HG02571 (cell line): Measurements from ENCODE around the gene DCTN1.
"Not testable (repeated sequence)": the region's sequence is repeated elsewhere in the genome, so short reads cannot be mapped to it uniquely, and the experiment has no call there.

ENCODE experiments used
- ATAC-seq: cut with Tn5 transposase; IDR thresholded peaks from one replicate; pipeline ENCODE4 v1.9.1; 2021; ENCODE audit warnings: mild to moderate bottlenecking, moderate library complexity; ENCODE audit not compliant: unreplicated experiment

The DCTN1 gene

GRCh38 chr2:74379851-74380789 lies at the start of gene DCTN1:
Gene DCTN1, minus strand, starts transcription at chr2:74380311. Its CDS starts 274 bp downstream, at chr2:74380037.
- no peak for ATAC-seq

- no peak for ATAC-seq
Observed at GRCh38 chr2:74428675-74429074, 48.6 kb upstream of the DCTN1 start.

- ATAC-seq, result no peak
Observed at GRCh38 chr2:74427551-74427950, 47.4 kb upstream of the DCTN1 start.

GRCh38 chr2:74426181-74426758 lies 46.2 kb upstream of the DCTN1 start:
- ATAC-seq, result no peak

- no peak for ATAC-seq
Observed at GRCh38 chr2:74425523-74425922, 45.4 kb upstream of the DCTN1 start.

GRCh38 chr2:74424995-74425406 lies 44.9 kb upstream of the DCTN1 start:
- no peak for ATAC-seq

- no peak for ATAC-seq
Observed at GRCh38 chr2:74424139-74424992, 44.3 kb upstream of the DCTN1 start.

- ATAC-seq, result no peak
Observed at GRCh38 chr2:74423231-74424095, 43.4 kb upstream of the DCTN1 start.

GRCh38 chr2:74421221-74421870 lies 41.2 kb upstream of the DCTN1 start, which contains the start of the genes C2orf81 and WDR54:
Gene C2orf81, minus strand, starts transcription at chr2:74421619. Its CDS starts 59 bp downstream, at chr2:74421560.
Gene WDR54, plus strand, starts transcription at chr2:74421730. Its CDS starts 424 bp downstream, at chr2:74422154.
- ATAC-seq, result peak; percentile 91

GRCh38 chr2:74420443-74421103 lies 40.5 kb upstream of the DCTN1 start:
- not testable (repeated sequence) for ATAC-seq

GRCh38 chr2:74420006-74420405 lies 39.9 kb upstream of the DCTN1 start:
- no peak for ATAC-seq

- ATAC-seq, result no peak
Observed at GRCh38 chr2:74419345-74419744, 39.2 kb upstream of the DCTN1 start.

GRCh38 chr2:74418312-74418711 lies 38.2 kb upstream of the DCTN1 start:
- ATAC-seq, result no peak

- ATAC-seq, result no peak
Observed at GRCh38 chr2:74417763-74418162, 37.7 kb upstream of the DCTN1 start.

GRCh38 chr2:74417197-74417596 lies 37.1 kb upstream of the DCTN1 start:
- no peak for ATAC-seq

- ATAC-seq, result no peak
Observed at GRCh38 chr2:74416778-74417177, 36.7 kb upstream of the DCTN1 start.

- ATAC-seq, result no peak
Observed at GRCh38 chr2:74415762-74416395, 35.8 kb upstream of the DCTN1 start.

GRCh38 chr2:74414881-74415761 lies 35.0 kb upstream of the DCTN1 start:
- no peak for ATAC-seq
